HL-60 (cell line): ENCODE measurements around the gene KDM8.

Experiments used
- CTCF ChIP-seq: IDR thresholded peaks from one replicate; pipeline ENCODE4 v1.5.1; 2011; ENCODE audit warnings: low read length, control low read depth, inconsistent platforms; ENCODE audit not compliant: insufficient read depth
- GABPA ChIP-seq: IDR thresholded peaks from 2 replicates; pipeline ENCODE4 v1.6.1; 2012; ENCODE audit warnings: low read depth

- TF ChIP-seq CTCF (no peak), GABPA (no peak)
Observed at GRCh38 chr16:27259710-27260109, 56.4 kb downstream of the KDM8 start.
